ENCODE results near the gene AGAP2.
A peak's percentile ranks its signal among the peaks of the same experiment; 100 is the strongest.
"Not testable (repeated sequence)": the region's sequence is repeated elsewhere in the genome, so short reads cannot be mapped to it uniquely, and the experiment has no call there.

Gene AGAP2

GRCh38 chr12:57720606-57721595 is 17.6 kb downstream of the AGAP2 start:
- DNase-seq = no peak

GRCh38 chr12:57719777-57720605 is 18.6 kb downstream of the AGAP2 start:
- no peak for DNase-seq

GRCh38 chr12:57718641-57719528 is 19.7 kb downstream of the AGAP2 start:
- no peak for DNase-seq

GRCh38 chr12:57717846-57718640 is 20.5 kb downstream of the AGAP2 start:
- no peak for DNase-seq

DNA sequence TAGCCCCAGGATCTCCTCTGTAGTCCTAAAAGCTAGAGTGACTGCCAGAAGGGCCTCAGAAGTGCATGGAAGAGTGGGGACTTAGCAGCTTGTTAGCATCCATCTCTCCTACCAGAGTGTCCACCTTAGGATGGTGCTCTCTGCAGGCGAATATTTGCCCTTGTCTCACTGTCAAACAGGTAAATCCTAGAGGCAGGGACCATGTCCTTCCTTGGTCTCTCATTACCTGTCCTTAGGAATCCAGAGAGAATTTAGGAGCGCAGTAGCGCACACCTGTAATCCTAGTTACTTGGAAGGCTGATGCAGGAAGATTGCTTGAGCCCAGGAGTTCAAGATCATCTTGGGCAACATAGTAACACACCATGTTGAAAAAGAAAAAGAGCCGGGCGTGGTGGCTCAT is 21.4 kb downstream of the AGAP2 start:
- no peak for DNase-seq

DNA sequence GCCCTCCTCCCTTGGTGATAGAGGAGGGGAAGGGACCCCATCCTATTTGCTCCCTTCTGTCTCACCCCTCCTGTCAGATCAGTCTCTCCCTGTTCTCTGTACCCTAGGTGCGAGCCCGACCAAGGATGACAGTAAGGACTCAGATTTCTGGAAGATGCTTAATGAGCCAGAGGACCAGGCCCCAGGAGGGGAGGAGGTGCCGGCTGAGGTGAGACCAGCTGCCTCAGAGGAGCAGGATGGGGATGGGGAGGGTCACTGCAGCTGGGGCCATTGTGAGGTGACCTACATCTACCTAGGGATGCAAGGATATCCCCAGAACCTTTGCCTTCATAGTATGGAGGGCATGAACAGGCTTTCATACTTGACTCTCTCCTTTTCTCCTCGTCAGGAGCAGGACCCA is 22.2 kb downstream of the AGAP2 start:
- DNase-seq = no peak

DNA sequence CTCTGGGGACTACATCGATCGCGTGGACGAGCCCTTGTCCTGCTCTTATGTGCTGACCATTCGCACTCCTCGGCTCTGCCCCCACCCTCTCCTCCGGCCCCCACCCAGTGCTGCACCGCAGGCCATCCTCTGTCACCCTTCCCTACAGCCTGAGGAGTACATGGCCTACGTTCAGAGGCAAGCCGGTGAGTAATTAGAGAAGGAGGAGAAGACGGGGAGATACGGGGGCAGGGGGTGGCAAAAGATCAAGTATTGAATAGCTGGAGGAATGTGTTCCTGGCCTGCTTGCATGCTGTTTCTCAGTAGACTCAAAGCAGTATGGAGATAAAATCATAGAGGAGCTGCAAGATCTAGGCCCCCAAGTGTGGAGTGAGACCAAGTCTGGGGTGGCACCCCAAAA is 22.8 kb downstream of the AGAP2 start:
- no peak for DNase-seq

GRCh38 chr12:57715036-57715748 is 23.4 kb downstream of the AGAP2 start:
- not testable (repeated sequence) for DNase-seq

DNA sequence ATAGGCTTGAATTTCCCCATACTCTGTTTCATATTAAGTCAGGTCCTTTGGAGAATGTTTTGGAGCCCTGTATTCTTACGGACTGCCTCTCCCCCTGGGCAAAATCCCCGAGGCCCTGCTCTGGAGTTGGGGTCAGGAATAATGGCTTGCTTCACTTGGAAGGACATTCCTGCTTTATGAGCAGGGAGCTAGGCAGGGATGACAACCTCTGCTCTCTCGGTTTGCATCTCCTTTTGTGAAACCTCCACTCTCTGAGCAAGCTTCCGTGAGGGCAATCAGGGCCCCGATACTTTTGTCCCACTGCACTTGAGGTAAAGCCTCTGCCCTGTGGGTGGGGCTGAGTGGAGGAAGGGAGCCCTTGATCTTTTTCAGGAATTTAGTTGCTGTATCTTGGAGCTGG is 25.3 kb downstream of the AGAP2 start:
- DNase-seq = no peak

DNA sequence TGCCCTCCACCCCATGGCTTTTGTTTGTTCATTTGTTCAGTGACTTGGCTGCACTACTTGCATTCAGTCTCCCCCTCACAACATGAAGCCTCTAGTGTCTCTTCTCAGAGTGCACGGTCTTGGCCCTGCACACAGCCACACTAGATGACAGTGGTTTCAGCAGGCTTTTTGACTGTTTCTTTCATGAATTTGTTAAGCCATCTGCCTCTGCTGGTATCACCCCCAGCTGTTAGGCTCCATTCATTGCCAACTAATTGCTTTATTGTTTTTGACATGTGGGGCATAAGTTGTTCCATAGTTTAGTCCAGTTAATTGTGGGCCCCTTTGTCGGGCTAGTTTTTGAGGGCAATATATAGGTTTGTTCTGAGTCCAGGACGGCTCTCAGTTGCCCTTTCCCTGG is 25.8 kb downstream of the AGAP2 start:
- no peak for DNase-seq

DNA sequence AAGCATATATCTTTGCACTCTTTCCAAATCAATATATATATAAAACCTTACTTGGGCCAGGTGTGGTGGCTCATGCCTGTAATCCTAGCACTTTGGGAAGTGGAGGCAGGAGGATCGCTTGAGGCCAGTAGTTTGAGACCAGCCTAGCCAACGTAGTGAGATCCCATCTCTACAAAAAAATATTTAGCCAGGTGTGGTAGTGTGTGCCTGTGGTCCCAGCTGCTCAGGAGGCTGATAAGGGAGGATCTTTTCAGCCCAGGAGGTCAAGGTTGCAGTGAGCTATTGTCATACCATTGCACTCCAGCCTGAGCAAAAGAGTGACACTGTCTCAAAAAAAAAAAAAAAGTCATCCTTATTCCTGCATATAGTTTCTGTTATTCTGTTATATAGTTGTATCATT is 30.2 kb downstream of the AGAP2 start:
- DNase-seq = no peak

DNA sequence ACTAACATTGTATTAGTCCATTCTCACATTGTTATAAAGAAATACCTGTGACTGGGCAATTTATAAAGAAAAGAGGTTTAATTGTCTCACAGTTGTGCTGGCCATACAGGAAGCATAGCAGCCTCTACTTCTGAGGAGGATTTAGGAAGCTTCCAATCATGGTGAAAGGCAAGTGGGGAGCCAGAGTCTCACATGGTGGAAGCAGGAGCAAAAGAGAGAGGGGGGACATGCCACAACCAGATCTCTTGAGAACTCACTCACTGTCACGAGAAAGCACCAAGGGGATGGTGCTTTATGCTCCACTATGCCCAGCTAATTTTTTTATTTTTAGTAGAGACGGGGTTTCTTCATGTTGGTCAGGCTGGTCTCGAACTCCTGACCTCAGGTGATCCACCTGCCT is 31.3 kb downstream of the AGAP2 start:
- no peak for DNase-seq

DNA sequence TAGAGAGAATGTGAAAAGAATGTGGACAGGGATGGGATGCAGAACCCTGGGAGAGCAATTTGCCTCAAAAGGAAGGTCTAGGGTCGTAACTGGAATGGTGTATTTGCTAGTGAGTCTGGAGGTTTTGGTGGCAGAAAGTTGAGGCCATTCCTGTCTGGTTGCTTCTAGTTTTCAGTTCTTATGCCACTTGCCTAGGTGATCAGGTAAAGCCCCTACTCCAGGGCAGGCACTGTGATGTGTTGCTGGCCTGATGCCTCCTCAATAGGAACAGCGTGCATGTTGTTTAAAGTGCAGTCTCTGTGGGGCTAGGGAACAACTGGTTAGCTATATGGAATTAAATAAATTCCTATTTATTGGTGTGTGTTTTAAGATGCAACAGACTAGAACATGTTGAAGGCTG is 38.2 kb downstream of the AGAP2 start:
- DNase-seq = no peak

DNA sequence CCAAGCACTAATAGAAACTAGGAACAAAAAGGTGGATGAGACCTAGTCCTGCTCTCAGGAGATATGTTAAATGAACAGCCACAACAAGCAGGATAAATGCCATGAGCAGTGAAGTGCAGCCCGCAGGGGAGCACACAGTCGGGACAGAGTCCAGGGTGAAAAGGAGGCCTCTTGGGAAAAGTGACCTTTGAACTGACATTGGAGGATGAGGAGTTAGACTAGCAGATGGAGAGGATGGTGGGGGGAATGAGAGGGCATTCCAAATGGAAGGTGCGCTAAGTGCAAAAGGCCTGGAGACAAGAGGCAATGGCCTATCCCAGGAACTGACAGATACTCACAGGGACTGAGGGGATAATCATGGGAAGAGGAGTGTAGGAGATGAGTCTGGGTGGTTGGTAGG is 40.1 kb downstream of the AGAP2 start:
- DNase-seq = no peak

DNA sequence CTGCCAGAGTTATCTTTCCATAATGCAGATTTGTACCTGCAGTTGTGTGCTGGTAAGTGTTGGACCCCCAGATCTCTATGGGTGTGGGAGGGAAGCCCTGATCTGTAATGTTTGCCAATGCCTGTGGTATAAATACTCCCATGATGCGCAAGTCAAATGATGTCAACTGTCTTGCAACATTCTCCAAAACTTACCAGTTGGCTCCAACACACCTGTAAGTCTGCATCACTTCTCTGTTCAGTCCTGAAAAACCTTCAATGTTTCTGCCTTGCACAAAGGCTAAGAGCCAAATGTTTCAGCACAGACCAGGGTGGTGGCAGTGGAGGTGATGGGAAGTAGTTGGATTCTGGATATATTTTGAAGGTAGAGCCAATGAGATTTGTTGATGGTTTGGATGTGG is 41.5 kb downstream of the AGAP2 start:
- no peak for DNase-seq

DNA sequence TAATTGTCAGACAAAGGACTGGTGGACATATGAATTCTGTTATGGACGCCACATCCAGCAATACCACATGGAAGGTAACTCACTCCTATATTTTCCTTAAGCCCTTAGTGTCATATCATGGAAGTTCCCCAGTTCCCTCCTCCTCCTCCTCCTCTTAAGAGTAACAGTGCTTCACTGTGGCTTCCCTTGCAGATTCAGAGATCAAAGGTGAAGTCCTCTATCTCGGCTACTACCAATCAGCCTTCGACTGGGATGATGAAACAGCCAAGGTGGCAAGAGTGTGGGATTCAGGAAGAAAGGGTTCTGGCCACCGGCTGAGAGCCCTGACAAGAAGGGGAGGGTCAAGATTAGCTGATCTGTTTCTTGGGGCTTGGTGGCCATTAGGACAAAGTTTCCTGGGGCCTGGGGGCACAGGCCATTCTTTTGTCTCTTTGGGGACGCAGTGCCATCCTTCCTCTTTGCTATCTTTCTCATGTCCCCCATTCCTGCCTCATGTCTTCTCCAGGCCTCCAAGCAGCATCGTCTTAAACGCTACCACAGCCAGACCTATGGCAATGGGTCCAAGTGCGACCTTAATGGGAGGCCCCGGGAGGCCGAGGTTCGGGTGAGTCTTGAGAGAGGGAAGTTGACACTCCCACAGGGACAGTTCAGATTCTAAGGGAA is 42.6 kb downstream of the AGAP2 start:
- no peak for DNase-seq

GRCh38 chr12:57694459-57695019 is 44.0 kb downstream of the AGAP2 start:
- DNase-seq = no peak

GRCh38 chr12:57693659-57694458 is 44.7 kb downstream of the AGAP2 start, which contains the start of gene OS9:
Gene OS9, plus strand, starts transcription at chr12:57694132. Its CDS starts 30 bp downstream, at chr12:57694162.
- peak; percentile 97 for DNase-seq

GRCh38 chr12:57693317-57693658 is 45.3 kb downstream of the AGAP2 start:
- DNase-seq = no peak

DNA sequence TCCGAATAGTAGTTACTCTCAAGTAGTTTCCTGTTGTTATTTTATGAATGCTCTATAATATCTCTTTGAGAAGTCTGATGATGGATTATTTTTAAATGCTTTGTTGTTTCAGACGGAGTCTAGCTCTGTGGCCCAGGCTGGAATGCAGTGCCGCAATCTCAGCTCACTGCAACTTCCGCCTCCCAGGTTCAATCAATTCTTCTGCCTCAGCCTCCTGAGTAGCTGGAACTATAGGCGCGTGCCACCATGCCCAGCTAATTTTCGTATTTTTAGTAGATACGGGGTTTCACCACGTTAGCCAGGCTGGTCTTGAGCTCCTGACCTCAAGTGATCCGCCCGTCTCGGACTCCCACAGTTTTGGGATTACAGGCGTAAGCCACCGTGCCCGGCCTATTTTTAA is 46.0 kb downstream of the AGAP2 start:
- no peak for DNase-seq
